Measurements from ENCODE around the gene AJAP1. TPM values are rescaled to one million over a fixed set of nuclear protein-coding genes. Genes with fewer than 3 reads are reported as not detected.

The AJAP1 gene
- total and polyA plus RNA-seq, 10 of the 15 experiments (the other 5 are each of a cell fraction or from before 2014, with no cell fraction given): not detected

DNA sequence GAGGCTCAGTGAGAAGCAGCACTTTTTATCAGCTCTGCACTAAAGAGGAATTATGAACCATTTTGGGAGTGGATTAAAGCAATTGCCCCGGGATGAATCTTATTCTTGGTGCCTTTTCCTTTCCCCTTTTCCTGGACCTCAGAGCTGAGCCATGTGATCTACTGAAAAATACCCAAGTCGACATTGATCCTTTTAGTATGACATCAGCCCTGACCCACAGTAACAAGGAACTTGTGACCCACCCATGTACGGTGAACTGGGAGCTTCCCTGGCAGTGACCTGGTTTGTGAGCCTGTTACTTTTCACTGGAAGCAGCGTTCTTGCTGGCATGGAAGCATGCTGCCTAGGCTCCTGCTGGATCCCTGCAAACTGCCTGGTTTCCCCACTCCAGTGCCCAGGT is 15.9 kb downstream of the AJAP1 start:
- Histone ChIP-seq H3K4me2 (ENCODE audit: control insufficient read depth, insufficient read depth) (no peak overlapping the region), H3K36me3 (ENCODE audit: control insufficient read depth in 2 of 2, insufficient read depth in 2 of 2, low read length in 1 of 2) (no peaks in the 10 kb centered on the region), H3K27me3 (replicated peaks in 1 of 2; ENCODE audit: control insufficient read depth in 2 of 2, insufficient read depth in 2 of 2, low read length in 1 of 2) (no peaks in the 10 kb centered on the region), H2AFZ (ENCODE audit: control insufficient read depth, low read depth, low read length) (no peak overlapping the region), H3K27ac (ENCODE audit: control insufficient read depth, insufficient read depth) (no peak overlapping the region), H3K4me3 (no peak overlapping the region), H3K9ac (ENCODE audit: control insufficient read depth, insufficient read depth, low read length) (no peak overlapping the region), H3K4me1 (ENCODE audit: control insufficient read depth, insufficient read depth, low read length) (no peaks in the 10 kb centered on the region), H3K79me2 (ENCODE audit: control insufficient read depth, insufficient read depth, low read length) (no peaks in the 10 kb centered on the region), H3K9me3 (replicated peaks; ENCODE audit: control insufficient read depth, insufficient read depth, low read length) (no peaks in the 10 kb centered on the region), H4K20me1 (ENCODE audit: control insufficient read depth, insufficient read depth) (no peaks in the 10 kb centered on the region)
- DNase-seq (ENCODE audit: low read depth, low spot score): no peak
- ChIA-PET RAD21 (ENCODE audit: unreplicated experiment) (no interaction called here), POLR2A (no interaction called here), SMC1A (ENCODE audit: uncharacterized antibody, unreplicated experiment) (no interaction called here), CTCF (no interaction called here)
- in situ Hi-C loops (cut with MboI) (no loop called here), intact Hi-C loops (cut with micrococcal nuclease; ENCODE audit: unreplicated experiment) (no loop called here)
- TF ChIP-seq, protein P1, sequence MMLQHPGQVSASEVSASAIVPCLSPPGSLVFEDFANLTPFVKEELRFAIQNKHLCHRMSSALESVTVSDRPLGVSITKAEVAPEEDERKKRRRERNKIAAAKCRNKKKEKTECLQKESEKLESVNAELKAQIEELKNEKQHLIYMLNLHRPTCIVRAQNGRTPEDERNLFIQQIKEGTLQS (IDR thresholded peaks at IDR 0.05; ENCODE audit: borderline replicate concordance, extremely low read depth, low read depth, low read length): no peak
- TF ChIP-seq RCOR1 (conservative IDR thresholded peaks at IDR 0.05; ENCODE audit: low read depth, low read length): no peak
- TF ChIP-seq CHD4 (IDR thresholded peaks at IDR 0.05): no peak
- TF ChIP-seq SUPT20H (IDR thresholded peaks at IDR 0.05; ENCODE audit: borderline replicate concordance, control insufficient read depth, low read depth, low read length): no peak
- no peak for TF ChIP-seq CBFB (IDR thresholded peaks at IDR 0.05; ENCODE audit: low read depth)
- TF ChIP-seq BACH1 (IDR thresholded peaks at IDR 0.05; ENCODE audit: borderline replicate concordance): no peak
- TF ChIP-seq PAX5 (IDR thresholded peaks at IDR 0.05; ENCODE audit: borderline replicate concordance, low read depth, low read length): no peak
- TF ChIP-seq FOXM1 (IDR thresholded peaks at IDR 0.05; ENCODE audit: low read depth, low read length): no peak
- no peak for TF ChIP-seq HDAC2 (IDR thresholded peaks at IDR 0.05)
- TF ChIP-seq, protein P2, sequence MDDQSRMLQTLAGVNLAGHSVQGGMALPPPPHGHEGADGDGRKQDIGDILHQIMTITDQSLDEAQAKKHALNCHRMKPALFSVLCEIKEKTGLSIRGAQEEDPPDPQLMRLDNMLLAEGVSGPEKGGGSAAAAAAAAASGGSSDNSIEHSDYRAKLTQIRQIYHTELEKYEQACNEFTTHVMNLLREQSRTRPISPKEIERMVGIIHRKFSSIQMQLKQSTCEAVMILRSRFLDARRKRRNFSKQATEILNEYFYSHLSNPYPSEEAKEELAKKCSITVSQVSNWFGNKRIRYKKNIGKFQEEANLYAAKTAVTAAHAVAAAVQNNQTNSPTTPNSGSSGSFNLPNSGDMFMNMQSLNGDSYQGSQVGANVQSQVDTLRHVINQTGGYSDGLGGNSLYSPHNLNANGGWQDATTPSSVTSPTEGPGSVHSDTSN (IDR thresholded peaks at IDR 0.05; ENCODE audit: insufficient replicate concordance, low read depth, low read length): no peak
- TF ChIP-seq, protein P3, sequence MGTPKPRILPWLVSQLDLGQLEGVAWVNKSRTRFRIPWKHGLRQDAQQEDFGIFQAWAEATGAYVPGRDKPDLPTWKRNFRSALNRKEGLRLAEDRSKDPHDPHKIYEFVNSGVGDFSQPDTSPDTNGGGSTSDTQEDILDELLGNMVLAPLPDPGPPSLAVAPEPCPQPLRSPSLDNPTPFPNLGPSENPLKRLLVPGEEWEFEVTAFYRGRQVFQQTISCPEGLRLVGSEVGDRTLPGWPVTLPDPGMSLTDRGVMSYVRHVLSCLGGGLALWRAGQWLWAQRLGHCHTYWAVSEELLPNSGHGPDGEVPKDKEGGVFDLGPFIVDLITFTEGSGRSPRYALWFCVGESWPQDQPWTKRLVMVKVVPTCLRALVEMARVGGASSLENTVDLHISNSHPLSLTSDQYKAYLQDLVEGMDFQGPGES (IDR thresholded peaks at IDR 0.05): no peak
- no peak for TF ChIP-seq CBX3 (IDR thresholded peaks at IDR 0.05; ENCODE audit: borderline replicate concordance, low read depth)
- TF ChIP-seq KLF5 (IDR thresholded peaks at IDR 0.05; ENCODE audit: partially characterized antibody): no peak
- TF ChIP-seq, protein P4, sequence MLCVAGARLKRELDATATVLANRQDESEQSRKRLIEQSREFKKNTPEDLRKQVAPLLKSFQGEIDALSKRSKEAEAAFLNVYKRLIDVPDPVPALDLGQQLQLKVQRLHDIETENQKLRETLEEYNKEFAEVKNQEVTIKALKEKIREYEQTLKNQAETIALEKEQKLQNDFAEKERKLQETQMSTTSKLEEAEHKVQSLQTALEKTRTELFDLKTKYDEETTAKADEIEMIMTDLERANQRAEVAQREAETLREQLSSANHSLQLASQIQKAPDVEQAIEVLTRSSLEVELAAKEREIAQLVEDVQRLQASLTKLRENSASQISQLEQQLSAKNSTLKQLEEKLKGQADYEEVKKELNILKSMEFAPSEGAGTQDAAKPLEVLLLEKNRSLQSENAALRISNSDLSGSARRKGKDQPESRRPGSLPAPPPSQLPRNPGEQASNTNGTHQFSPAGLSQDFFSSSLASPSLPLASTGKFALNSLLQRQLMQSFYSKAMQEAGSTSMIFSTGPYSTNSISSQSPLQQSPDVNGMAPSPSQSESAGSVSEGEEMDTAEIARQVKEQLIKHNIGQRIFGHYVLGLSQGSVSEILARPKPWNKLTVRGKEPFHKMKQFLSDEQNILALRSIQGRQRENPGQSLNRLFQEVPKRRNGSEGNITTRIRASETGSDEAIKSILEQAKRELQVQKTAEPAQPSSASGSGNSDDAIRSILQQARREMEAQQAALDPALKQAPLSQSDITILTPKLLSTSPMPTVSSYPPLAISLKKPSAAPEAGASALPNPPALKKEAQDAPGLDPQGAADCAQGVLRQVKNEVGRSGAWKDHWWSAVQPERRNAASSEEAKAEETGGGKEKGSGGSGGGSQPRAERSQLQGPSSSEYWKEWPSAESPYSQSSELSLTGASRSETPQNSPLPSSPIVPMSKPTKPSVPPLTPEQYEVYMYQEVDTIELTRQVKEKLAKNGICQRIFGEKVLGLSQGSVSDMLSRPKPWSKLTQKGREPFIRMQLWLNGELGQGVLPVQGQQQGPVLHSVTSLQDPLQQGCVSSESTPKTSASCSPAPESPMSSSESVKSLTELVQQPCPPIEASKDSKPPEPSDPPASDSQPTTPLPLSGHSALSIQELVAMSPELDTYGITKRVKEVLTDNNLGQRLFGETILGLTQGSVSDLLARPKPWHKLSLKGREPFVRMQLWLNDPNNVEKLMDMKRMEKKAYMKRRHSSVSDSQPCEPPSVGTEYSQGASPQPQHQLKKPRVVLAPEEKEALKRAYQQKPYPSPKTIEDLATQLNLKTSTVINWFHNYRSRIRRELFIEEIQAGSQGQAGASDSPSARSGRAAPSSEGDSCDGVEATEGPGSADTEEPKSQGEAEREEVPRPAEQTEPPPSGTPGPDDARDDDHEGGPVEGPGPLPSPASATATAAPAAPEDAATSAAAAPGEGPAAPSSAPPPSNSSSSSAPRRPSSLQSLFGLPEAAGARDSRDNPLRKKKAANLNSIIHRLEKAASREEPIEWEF (IDR thresholded peaks at IDR 0.05; ENCODE audit: insufficient replicate concordance, low read depth, low read length): no peak
- no peak for FAIRE-seq
- BruUV-seq (replicated peaks): no TSS peak
- 14% methylated on average over 4 of the region's 4 CpGs for WGBS (ENCODE audit: insufficient coverage, insufficient replicate concordance, low lambda C conversion rate, missing lambda C conversion rate)
- ATAC-seq: no peak
